Adipose tissue (tissue), 3 donors: Measurements from ENCODE around the gene IGSF9B. TPM values are rescaled to one million over a fixed set of nuclear protein-coding genes. Genes with fewer than 3 reads are reported as not detected.

Source experiments
- H3K27ac ChIP-seq: one replicate; pipeline ENCODE4 v1.5.1; 2013; ENCODE audit warnings: low read depth, low read length
- WGBS, 3 donors: extraction: QIAGEN DNeasy Blood & Tissue Kit; methylation state at CpG; one replicate each; pipeline ENCODE4 v1.1.7; 2013; 5-methylcytosine and 5-hydroxymethylcytosine counted together
- polyA plus RNA-seq, 3 donors: library from polyadenylated mRNA; stranded (reverse); fragments of 200-250 nt; gene quantifications; one replicate each; pipeline ENCODE4 v1.2.3, GENCODE V29; 2013
- donor health status: healthy with polysubstance abuse.
- donor health status: Bipolar disorder and iron deficiency.
- donor health status: healthy.

IGSF9B gene
- polyA plus RNA-seq, 3 donors = 0.71 to 2.6 (median 0.97) TPM

DNA sequence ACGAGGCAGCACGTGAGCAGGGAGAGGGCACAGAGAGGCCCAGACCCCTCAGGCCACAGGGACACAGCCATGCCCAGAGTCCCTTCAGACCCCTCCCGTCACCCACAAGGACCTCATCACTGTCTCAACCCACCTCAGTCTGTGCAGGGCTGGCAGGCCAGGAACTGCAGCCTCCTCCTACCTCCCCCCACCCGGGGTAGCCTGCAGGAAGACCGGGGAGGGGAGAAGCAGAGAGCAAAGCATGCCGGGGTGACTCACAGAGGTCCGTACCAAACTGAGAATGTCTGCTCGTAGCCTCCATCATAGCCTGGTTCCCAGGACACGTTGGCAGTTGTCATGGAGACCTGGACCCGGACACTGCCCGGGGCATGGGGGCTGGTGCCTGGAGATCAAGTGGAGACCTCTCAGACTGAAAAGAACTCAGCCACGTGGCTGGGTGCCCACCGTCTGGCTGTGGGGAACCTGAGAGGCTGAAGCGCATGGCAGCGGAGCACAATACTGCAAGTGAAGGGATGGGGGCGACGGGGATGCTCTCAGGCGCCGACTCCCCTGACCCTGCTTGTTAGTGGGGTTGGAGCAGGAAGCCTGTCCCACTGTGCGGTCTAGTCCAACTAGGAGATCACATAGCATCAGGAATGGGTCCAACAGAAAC lies 27.2 kb downstream of the IGSF9B start:
- no peak overlapping the region for H3K27ac ChIP-seq
- WGBS, 3 donors = 86 to 89% (median 87%) methylated on average over 20 of the region's 20 CpGs

- no peak overlapping the region for H3K27ac ChIP-seq
- 33 to 45% (median 33%) methylated on average over 5 of the region's 5 CpGs for WGBS, 3 donors
Measured at GRCh38 chr11:133928628-133929059, 28.1 kb downstream of the IGSF9B start.

GRCh38 chr11:133927690-133928627 lies 28.8 kb downstream of the IGSF9B start:
- no peak overlapping the region for H3K27ac ChIP-seq
- 27 to 33% (median 31%) methylated on average over 34 to 36 of the region's 36 CpGs for WGBS, 3 donors

GRCh38 chr11:133926466-133927246 lies 30.1 kb downstream of the IGSF9B start:
- no peak overlapping the region for H3K27ac ChIP-seq
- 91 to 94% (median 91%) methylated on average over 21 of the region's 21 CpGs for WGBS, 3 donors

- WGBS, 3 donors = 89 to 94% (median 92%) methylated on average over 18 to 20 of the region's 20 CpGs
- no peak overlapping the region for H3K27ac ChIP-seq
Measured at GRCh38 chr11:133925756-133926155, 31.0 kb downstream of the IGSF9B start.

GRCh38 chr11:133924661-133925060 lies 32.1 kb downstream of the IGSF9B start:
- WGBS, 3 donors = 91 to 95% (median 93%) methylated on average over 11 of the region's 11 CpGs
- no peak overlapping the region for H3K27ac ChIP-seq

DNA sequence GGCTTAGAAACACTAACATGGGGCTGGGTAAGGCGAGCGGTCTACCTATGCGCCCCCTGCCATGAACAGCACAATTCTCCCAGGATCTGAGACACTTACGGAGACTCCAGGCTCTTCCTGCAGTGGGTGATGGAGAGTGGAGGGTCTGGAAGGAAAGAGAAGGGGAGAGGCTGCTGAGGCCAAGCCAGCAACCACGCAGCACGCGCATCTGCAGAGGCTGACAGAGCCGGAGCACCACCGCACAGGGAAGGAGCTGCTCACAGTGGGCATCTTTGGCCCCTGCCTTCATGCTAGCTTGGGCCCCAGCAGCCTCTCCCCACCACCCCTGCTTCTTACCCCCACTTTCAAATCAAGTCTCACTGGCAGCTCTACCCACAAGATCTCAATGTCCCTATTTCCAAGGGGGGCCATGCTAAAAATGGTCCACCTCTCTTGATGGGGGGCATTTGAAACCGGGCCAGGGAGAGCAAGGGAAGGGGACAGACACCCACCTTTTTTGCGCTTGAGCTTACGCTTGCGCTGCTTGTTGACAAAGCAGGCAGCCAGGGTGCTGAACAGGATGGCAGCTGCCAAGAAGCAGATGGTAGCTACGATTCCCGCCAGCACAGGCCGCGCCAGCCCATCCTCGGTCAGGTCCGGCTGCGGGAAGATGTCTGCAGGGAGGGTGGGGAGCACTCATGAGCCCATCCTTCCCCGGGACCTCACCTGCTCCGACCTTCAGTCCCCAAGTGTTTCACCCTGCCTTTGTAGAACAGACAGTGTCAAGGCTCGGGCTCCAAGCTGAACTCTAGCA lies 34.5 kb downstream of the IGSF9B start:
- 93 to 96% (median 95%) methylated on average over 18 to 23 of the region's 23 CpGs for WGBS, 3 donors
- H3K27ac ChIP-seq = no peak overlapping the region

DNA sequence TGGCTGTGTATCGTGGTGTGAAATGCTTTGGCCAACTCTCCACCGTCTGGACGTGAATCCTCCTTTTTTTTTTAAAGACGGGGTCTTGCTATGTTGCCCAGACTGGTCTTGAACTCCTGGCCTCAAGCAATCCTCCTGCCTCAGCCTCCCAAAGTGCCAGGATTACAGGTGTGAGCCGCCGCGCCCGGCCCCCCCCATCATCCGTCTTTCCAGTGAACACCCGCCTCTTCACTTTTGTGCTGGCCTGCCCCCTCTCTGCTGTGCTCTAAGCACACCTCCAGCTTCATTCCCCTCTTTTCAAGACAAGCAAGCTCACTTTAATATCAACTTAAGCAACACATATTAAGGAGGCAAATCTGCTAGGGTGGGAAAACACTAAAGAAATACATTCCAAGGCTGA lies 35.3 kb downstream of the IGSF9B start:
- WGBS, 3 donors = 92 to 97% (median 93%) methylated on average over 10 of the region's 10 CpGs

DNA sequence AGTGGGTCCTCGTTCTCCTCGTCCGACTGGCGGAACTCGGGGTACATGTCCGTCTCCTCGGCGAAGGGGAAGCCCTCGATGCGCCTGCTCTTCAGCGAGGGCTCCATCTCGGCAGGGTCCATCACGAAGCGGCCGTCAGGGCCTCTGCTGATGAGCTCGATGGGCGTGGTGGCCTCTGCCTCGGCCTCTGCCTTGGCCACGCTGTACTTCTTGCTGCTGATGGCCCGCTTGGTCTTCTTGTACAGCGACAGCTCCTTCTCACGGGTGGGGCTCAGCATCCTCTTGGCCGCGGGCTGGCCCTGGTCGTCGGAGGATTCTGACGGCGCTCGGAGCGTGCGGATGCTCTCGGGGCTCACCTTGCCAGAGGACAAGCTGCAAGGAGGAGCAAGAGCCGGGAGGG lies 35.7 kb downstream of the IGSF9B start:
- H3K27ac ChIP-seq = no peak overlapping the region
- WGBS, 3 donors = 96 to 97% (median 96%) methylated on average over 33 of the region's 33 CpGs

More for the DNA sequence above, 35.3 kb downstream of the IGSF9B start:
- H3K27ac ChIP-seq = no peak overlapping the region

DNA sequence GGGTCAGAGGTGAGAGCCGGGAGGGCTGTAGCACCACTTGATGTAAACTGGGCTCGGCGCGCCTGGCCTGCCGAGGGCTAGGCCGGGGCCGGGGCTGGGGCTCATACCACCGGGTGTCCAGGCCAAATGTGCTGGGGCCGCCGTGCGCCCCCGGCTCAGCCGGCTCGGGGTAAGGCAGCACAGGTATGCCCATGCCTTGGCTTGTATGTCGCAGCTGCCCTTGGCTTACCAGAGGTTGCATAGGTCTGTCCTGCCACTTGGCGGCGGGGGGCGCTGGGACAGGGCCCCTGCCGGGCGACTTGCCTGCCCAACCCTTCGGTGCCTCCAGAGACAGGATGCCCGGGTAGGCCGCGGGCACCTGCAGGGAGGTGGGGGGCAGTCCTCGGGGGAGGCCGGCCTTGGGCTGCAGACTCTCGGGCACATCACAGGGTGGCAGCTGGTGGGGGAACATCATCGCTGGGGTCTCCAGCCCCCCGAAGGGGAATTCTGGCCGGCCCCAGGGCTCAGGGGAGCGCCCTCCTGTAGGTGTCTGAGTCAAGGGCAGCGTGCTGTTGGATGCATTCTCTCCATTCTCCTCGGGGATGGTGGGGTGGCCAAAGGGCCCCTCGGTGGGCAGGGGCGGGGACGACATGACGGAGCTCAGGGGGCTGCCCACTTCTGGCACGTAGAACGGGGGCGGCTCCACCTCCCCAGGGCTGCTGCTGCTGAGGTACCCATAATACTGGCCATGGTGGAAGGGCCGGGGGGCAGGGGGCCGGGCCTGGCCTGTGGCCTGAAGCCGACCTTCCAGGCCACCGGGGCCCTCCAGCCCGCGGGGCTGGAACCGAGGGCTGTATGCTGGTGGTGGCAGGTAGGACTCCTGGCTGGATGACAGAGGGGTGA lies 36.4 kb downstream of the IGSF9B start:
- no peak overlapping the region for H3K27ac ChIP-seq
- WGBS, 3 donors = 93 to 97% (median 93%) methylated on average over 45 to 47 of the region's 47 CpGs

- 69 to 80% (median 78%) methylated on average over 66 of the region's 66 CpGs for WGBS, 3 donors
- H3K27ac ChIP-seq = no peak overlapping the region
Measured at GRCh38 chr11:133919330-133920108, 37.2 kb downstream of the IGSF9B start.

- H3K27ac ChIP-seq = no peak overlapping the region
- 23 to 40% (median 29%) methylated on average over 24 to 26 of the region's 26 CpGs for WGBS, 3 donors
Measured at GRCh38 chr11:133918608-133919260, 38.0 kb downstream of the IGSF9B start.

- 46 to 61% (median 50%) methylated on average over 43 to 52 of the region's 52 CpGs for WGBS, 3 donors
- no peak overlapping the region for H3K27ac ChIP-seq
Measured at GRCh38 chr11:133917921-133918607, 38.7 kb downstream of the IGSF9B start.

- H3K27ac ChIP-seq = no peak overlapping the region
- 88 to 89% (median 89%) methylated on average over 13 to 14 of the region's 14 CpGs for WGBS, 3 donors
Measured at GRCh38 chr11:133916784-133917440, 39.9 kb downstream of the IGSF9B start.

- WGBS, 3 donors = 90 to 95% (median 91%) methylated on average over 10 of the region's 10 CpGs
- no peak overlapping the region for H3K27ac ChIP-seq
Measured at GRCh38 chr11:133913761-133914160, 43.0 kb downstream of the IGSF9B start.
